ENCODE results near the gene ELF5. TPM values are rescaled to one million over a fixed set of nuclear protein-coding genes. Genes with fewer than 3 reads are reported as not detected.

ELF5 gene
- total RNA-seq, 2 donors from 2014 or later: 0.18 to 2.7 TPM

GRCh38 chr11:34525888-34526657, 12.5 kb upstream of the ELF5 start:
- TF ChIP-seq POLR2A (IDR thresholded peaks at IDR 0.05) (no peak), CTCF (IDR thresholded peaks at IDR 0.05) (no peak), POLR2AphosphoS5 (IDR thresholded peaks at IDR 0.05) (no peak)
- WGBS: 84% methylated on average over 9 of the region's 9 CpGs
- Histone ChIP-seq H3K9me3 (no peaks in the 10 kb centered on the region), H3K27ac (no peak overlapping the region), H3K4me1 (replicated peaks) (no peaks in the 10 kb centered on the region), H3K36me3 (no peaks in the 10 kb centered on the region), H3K4me3 (no peak overlapping the region), H3K27me3 (replicated peaks; ENCODE audit: insufficient read depth) (no peaks in the 10 kb centered on the region)
- no peak for DNase-seq (ENCODE audit: low spot score)
- intact Hi-C loops (cut with DNase I): no loop called here

GRCh38 chr11:34525098-34525497, 11.5 kb upstream of the ELF5 start:
- DNase-seq (ENCODE audit: low spot score): no peak
- TF ChIP-seq POLR2A (IDR thresholded peaks at IDR 0.05) (no peak), POLR2AphosphoS5 (IDR thresholded peaks at IDR 0.05) (no peak), CTCF (IDR thresholded peaks at IDR 0.05) (no peak)
- H3K4me3 ChIP-seq: no peak overlapping the region
- H3K27ac ChIP-seq: no peak overlapping the region
- H3K36me3 ChIP-seq: no peaks in the 10 kb centered on the region
- 87% methylated on average over 4 of the region's 4 CpGs for WGBS
- H3K4me1 ChIP-seq (replicated peaks): no peaks in the 10 kb centered on the region
- no peaks in the 10 kb centered on the region for H3K27me3 ChIP-seq (replicated peaks; ENCODE audit: insufficient read depth)
- no peaks in the 10 kb centered on the region for H3K9me3 ChIP-seq
- intact Hi-C loops (cut with DNase I): no loop called here

GRCh38 chr11:34524696-34525095, 11.1 kb upstream of the ELF5 start:
- intact Hi-C loops (cut with DNase I): no loop called here
- WGBS: 90% methylated on average over 11 of the region's 12 CpGs
- DNase-seq (ENCODE audit: low spot score): no peak
- TF ChIP-seq POLR2AphosphoS5 (IDR thresholded peaks at IDR 0.05) (no peak), POLR2A (IDR thresholded peaks at IDR 0.05) (no peak), CTCF (IDR thresholded peaks at IDR 0.05) (no peak)
- H3K4me3 ChIP-seq: no peak overlapping the region
- H3K36me3 ChIP-seq: no peaks in the 10 kb centered on the region
- H3K27me3 ChIP-seq (replicated peaks; ENCODE audit: insufficient read depth): no peaks in the 10 kb centered on the region
- H3K9me3 ChIP-seq: no peaks in the 10 kb centered on the region
- no peaks in the 10 kb centered on the region for H3K4me1 ChIP-seq (replicated peaks)
- no peak overlapping the region for H3K27ac ChIP-seq

- no peak for TF ChIP-seq POLR2AphosphoS5 (IDR thresholded peaks at IDR 0.05)
- no peak for TF ChIP-seq POLR2A (IDR thresholded peaks at IDR 0.05)
- TF ChIP-seq CTCF (IDR thresholded peaks at IDR 0.05): no peak
- H3K27me3 ChIP-seq (replicated peaks; ENCODE audit: insufficient read depth): no peaks in the 10 kb centered on the region
- H3K36me3 ChIP-seq: no peaks in the 10 kb centered on the region
- DNase-seq (ENCODE audit: low spot score): no peak
- H3K27ac ChIP-seq: no peak overlapping the region
- WGBS: 73% methylated on average over 3 of the region's 3 CpGs
- H3K9me3 ChIP-seq: no peaks in the 10 kb centered on the region
- no peaks in the 10 kb centered on the region for H3K4me1 ChIP-seq (replicated peaks)
- no peak overlapping the region for H3K4me3 ChIP-seq
- intact Hi-C loops (cut with DNase I): no loop called here
Measured at GRCh38 chr11:34523053-34523452, 9.5 kb upstream of the ELF5 start.

GRCh38 chr11:34522188-34522587, 8.6 kb upstream of the ELF5 start:
- 81% methylated on average over 2 of the region's 2 CpGs for WGBS
- Histone ChIP-seq H3K9me3 (no peaks in the 10 kb centered on the region), H3K27ac (no peak overlapping the region), H3K36me3 (no peaks in the 10 kb centered on the region), H3K4me3 (no peak overlapping the region), H3K27me3 (replicated peaks; ENCODE audit: insufficient read depth) (no peaks in the 10 kb centered on the region), H3K4me1 (replicated peaks) (no peaks in the 10 kb centered on the region)
- intact Hi-C loops (cut with DNase I): no loop called here
- DNase-seq (ENCODE audit: low spot score): no peak
- TF ChIP-seq POLR2AphosphoS5 (IDR thresholded peaks at IDR 0.05) (no peak), POLR2A (IDR thresholded peaks at IDR 0.05) (no peak), CTCF (IDR thresholded peaks at IDR 0.05) (no peak)

All from prostate gland (tissue), 2 donors.